Measurements from ENCODE around the gene EVI5L.

- no peak for TF ChIP-seq CTCF (conservative IDR thresholded peaks at IDR 0.05 in 1 of 2, IDR thresholded peaks at IDR 0.05 in 1 of 2; ENCODE audit: low read depth in 1 of 2, low read length in 2 of 2)
- peak; percentile 18 for TF ChIP-seq EZH2 (IDR thresholded peaks at IDR 0.05; ENCODE audit: low read length, missing control alignments)
These were observed 41.7 kb upstream of the EVI5L start for GRCh38 chr19:7788178-7788932.
